ENCODE data around the gene BHLHE23.

BHLHE23 gene

DNA sequence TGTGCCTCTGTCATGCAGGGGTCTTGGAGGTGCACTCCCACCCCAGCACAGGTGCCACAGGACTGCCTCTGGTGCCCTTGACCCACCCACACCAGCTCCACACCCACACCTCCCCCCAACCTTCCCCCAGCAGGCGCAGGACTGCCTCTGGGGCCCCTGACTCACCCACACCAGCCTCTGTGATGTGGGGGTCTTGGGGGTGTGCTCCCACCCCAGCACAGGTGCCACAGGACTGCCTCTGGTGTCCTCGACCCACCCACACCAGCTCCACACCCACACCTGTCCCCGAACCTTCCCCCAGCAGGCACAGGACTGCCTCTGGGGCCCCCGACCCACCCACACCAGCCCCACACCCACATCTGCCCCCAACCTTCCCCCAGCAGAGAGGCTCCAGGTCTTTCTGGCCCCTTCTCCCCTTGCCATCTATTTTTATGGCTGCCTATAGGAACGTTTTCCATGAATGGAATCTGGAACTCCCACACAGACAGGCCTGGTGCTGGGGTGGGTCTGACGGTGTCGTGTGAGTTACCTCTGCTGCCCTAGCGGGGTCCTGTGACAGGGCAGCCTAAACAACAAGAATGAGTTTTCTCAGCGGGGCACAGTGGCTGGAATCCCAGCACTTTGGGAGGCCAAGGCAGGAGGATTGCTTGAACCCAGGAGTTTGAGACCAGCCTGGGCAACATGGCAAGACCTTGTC, 30.8 kb downstream of the BHLHE23 start:
- Histone ChIP-seq H3K4me1 (ENCODE audit: control insufficient read depth, low read depth, low read length) (no peaks in the 10 kb centered on the region), H4K8ac (ENCODE audit: low read depth, low read length) (no peak overlapping the region), H3K9ac (ENCODE audit: low read length) (no peak overlapping the region), H3K79me2 (ENCODE audit: control insufficient read depth, insufficient read depth, low read length) (no peaks in the 10 kb centered on the region), H2BK120ac (ENCODE audit: low read depth, low read length) (no peak overlapping the region), H3K4ac (ENCODE audit: low read depth, low read length) (no peak overlapping the region), H3K18ac (ENCODE audit: low read length) (no peak overlapping the region), H3K4me3 (ENCODE audit: low read length) (no peak overlapping the region), H4K5ac (ENCODE audit: low read length) (no peak overlapping the region), H3K79me1 (ENCODE audit: low read length) (no peaks in the 10 kb centered on the region), H3K27ac (ENCODE audit: low read depth, low read length) (no peak overlapping the region), H3K23ac (ENCODE audit: low read length) (no peak overlapping the region), H2AK5ac (ENCODE audit: low read length) (no peak overlapping the region), H3K36me3 (ENCODE audit: control insufficient read depth, insufficient read depth, low read length) (no peaks in the 10 kb centered on the region), H3K4me2 (ENCODE audit: low read length) (no peak overlapping the region), H3K27me3 (ENCODE audit: insufficient read depth, low read length, poor library complexity) (peaks cover 16% of the 10 kb centered on the region), H2BK15ac (replicated peaks; ENCODE audit: low read depth) (no peak overlapping the region), H2BK5ac (ENCODE audit: low read length) (no peak overlapping the region), H3K56ac (ENCODE audit: low read length) (no peak overlapping the region)
- no peak for DNase-seq
- no CpG with 5 or more reads among the region's 9 CpGs for WGBS (ENCODE audit: extremely low coverage, insufficient coverage, low lambda C conversion rate)

DNA sequence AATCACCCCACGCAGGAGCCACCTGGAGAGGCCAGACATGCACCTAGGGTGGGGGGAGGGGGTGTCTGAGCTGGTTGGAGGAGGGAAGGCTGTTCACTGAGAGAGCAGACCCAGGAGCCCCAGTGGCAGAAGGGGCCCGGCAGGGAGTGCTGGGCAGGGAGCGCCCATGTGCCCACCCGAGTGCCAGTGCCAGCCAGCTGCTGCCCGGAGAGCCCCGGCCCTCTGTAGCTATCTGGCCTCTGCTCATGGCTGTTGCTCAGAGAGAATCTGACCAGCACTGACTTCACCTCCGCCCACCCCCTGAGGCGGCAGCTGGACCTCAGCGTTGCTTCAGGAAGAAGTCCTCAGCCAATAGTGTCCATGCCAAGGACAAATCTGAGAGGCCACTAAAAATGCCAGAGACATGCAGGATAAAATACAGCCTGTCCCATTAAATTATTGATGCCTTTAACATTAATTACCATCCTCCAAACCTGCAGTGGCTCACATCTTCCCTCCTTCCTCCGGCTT, 31.5 kb downstream of the BHLHE23 start:
- Histone ChIP-seq H3K9ac (ENCODE audit: low read length) (no peak overlapping the region), H3K27me3 (ENCODE audit: insufficient read depth, low read length, poor library complexity) (peaks cover 16% of the 10 kb centered on the region), H2AK5ac (ENCODE audit: low read length) (no peak overlapping the region), H3K79me1 (ENCODE audit: low read length) (no peaks in the 10 kb centered on the region), H3K4ac (ENCODE audit: low read depth, low read length) (no peak overlapping the region), H2BK120ac (ENCODE audit: low read depth, low read length) (no peak overlapping the region), H4K8ac (ENCODE audit: low read depth, low read length) (no peak overlapping the region), H3K4me3 (ENCODE audit: low read length) (no peak overlapping the region), H3K4me1 (ENCODE audit: control insufficient read depth, low read depth, low read length) (no peaks in the 10 kb centered on the region), H3K4me2 (ENCODE audit: low read length) (no peak overlapping the region), H2BK15ac (replicated peaks; ENCODE audit: low read depth) (no peak overlapping the region), H4K5ac (ENCODE audit: low read length) (no peak overlapping the region), H3K27ac (ENCODE audit: low read depth, low read length) (no peak overlapping the region), H3K79me2 (ENCODE audit: control insufficient read depth, insufficient read depth, low read length) (no peaks in the 10 kb centered on the region), H3K18ac (ENCODE audit: low read length) (no peak overlapping the region), H3K36me3 (ENCODE audit: control insufficient read depth, insufficient read depth, low read length) (no peaks in the 10 kb centered on the region), H3K56ac (ENCODE audit: low read length) (no peak overlapping the region), H2BK5ac (ENCODE audit: low read length) (no peak overlapping the region), H3K23ac (ENCODE audit: low read length) (no peak overlapping the region)
- WGBS (ENCODE audit: extremely low coverage, insufficient coverage, low lambda C conversion rate): no CpG with 5 or more reads among the region's 10 CpGs
- no peak for DNase-seq

DNA sequence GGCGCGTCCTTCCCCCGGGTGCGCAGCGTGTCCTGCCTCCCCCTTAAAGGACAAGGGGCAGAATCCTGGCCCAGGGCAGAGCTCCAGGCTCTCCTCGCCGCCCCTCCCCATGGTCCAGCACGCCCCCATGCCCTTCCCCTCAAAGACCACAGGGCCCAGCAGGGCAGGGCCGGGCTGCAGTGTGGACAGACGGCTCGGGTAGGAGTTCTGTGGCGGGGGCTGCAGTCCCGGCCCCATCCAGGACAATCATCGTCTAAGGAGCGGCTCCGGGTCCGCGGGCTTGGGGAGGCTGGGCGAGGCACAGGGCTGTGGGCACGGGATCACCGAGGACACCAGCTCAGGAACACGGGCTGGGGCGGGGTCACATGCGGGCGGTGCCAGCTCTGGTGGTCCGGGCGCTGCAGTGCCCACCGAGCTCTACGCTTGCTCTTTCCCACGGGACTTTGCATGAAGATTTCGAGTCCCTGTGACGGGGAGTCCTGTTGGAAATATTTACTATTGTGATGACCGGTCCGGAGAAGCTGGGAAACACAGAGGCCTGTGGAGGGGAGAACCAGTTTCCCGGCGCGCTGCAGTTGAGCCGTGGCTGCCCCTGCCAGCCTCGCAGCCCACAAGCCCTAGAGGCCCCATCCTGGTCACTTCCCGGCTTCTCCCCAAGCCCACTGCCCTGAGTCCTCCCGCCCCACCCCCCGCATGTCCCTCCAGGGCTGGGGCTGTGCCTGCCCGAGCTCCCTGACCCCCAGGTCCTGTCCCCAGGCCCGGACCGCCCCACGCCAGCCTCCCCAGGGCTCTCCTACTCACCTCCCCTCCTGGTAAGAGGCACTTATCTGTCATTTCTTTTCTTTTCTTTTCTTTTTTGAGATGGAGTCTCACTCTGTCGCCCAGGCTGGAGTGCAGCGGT, 33.7 kb downstream of the BHLHE23 start:
- Histone ChIP-seq H3K4ac (ENCODE audit: low read depth, low read length) (no peak overlapping the region), H4K8ac (ENCODE audit: low read depth, low read length) (no peak overlapping the region), H3K56ac (ENCODE audit: low read length) (no peak overlapping the region), H3K4me2 (ENCODE audit: low read length) (peak overlapping the region; percentile 6), H3K79me2 (ENCODE audit: control insufficient read depth, insufficient read depth, low read length) (no peaks in the 10 kb centered on the region), H4K5ac (ENCODE audit: low read length) (no peak overlapping the region), H3K27me3 (ENCODE audit: insufficient read depth, low read length, poor library complexity) (peaks cover 16% of the 10 kb centered on the region), H3K23ac (ENCODE audit: low read length) (no peak overlapping the region), H3K36me3 (ENCODE audit: control insufficient read depth, insufficient read depth, low read length) (no peaks in the 10 kb centered on the region), H3K4me1 (ENCODE audit: control insufficient read depth, low read depth, low read length) (no peaks in the 10 kb centered on the region), H2BK5ac (ENCODE audit: low read length) (no peak overlapping the region), H2AK5ac (ENCODE audit: low read length) (no peak overlapping the region), H2BK15ac (replicated peaks; ENCODE audit: low read depth) (no peak overlapping the region), H2BK120ac (ENCODE audit: low read depth, low read length) (no peak overlapping the region), H3K9ac (ENCODE audit: low read length) (no peak overlapping the region), H3K18ac (ENCODE audit: low read length) (no peak overlapping the region), H3K27ac (ENCODE audit: low read depth, low read length) (no peak overlapping the region), H3K79me1 (ENCODE audit: low read length) (no peaks in the 10 kb centered on the region), H3K4me3 (ENCODE audit: low read length) (no peak overlapping the region)
- WGBS (ENCODE audit: extremely low coverage, insufficient coverage, low lambda C conversion rate): no CpG with 5 or more reads among the region's 48 CpGs
- DNase-seq: no peak

DNA sequence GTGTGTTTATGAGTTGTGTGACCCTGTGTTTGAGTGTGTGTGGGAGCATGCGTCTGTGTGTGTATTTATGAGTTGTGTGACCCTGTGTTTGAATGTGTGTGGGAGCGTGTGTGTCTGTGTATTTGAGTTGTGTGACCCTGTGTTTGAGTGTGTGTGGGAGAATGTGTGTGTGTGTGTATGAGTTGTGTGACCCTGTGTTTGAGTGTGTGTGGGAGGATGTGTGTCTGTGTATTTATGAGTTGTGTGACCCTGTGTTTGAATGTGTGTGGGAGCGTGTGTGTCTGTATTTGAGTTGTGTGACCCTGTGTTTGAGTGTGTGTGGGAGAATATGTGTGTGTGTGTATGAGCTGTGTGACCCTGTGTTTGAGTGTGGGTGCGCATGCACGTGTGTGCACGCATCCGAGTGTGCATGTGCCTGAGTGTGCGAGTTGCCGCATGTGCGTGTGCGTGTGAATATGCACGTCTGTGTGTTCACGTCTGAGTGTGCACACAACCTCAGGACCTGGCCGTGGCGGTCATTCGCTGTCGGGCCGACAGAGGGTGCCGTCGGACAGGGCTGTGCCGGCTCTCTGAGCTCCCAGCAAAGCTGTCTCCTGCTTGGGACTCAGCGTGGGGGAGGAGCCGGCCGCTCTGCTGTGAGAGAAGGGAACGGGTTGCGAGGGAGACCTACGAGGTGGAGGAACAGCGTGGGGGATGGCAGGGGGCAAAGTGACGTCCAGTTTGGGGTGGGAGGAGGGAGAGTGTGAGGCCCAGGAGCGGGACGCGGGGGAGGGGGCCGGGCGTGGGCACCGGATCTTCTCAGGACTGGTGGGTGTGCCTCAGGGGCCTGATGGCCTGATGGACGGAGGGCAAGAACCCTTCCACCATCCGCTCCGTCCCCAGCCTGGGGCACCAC, 34.6 kb downstream of the BHLHE23 start:
- H3K4me3 ChIP-seq (ENCODE audit: low read length): no peak overlapping the region
- H2AK5ac ChIP-seq (ENCODE audit: low read length): no peak overlapping the region
- H3K27ac ChIP-seq (ENCODE audit: low read depth, low read length): no peak overlapping the region
- no peak overlapping the region for H4K5ac ChIP-seq (ENCODE audit: low read length)
- H3K4me2 ChIP-seq (ENCODE audit: low read length): peak overlapping the region; percentile 6
- no peak overlapping the region for H4K8ac ChIP-seq (ENCODE audit: low read depth, low read length)
- H3K23ac ChIP-seq (ENCODE audit: low read length): no peak overlapping the region
- DNase-seq: peak; percentile 86
- H2BK15ac ChIP-seq (replicated peaks; ENCODE audit: low read depth): no peak overlapping the region
- no peak overlapping the region for H2BK120ac ChIP-seq (ENCODE audit: low read depth, low read length)
- no peaks in the 10 kb centered on the region for H3K4me1 ChIP-seq (ENCODE audit: control insufficient read depth, low read depth, low read length)
- peak overlapping the region; percentile 58 for H3K56ac ChIP-seq (ENCODE audit: low read length)
- H3K18ac ChIP-seq (ENCODE audit: low read length): no peak overlapping the region
- no peak overlapping the region for H3K9ac ChIP-seq (ENCODE audit: low read length)
- H2BK5ac ChIP-seq (ENCODE audit: low read length): no peak overlapping the region
- no peaks in the 10 kb centered on the region for H3K79me2 ChIP-seq (ENCODE audit: control insufficient read depth, insufficient read depth, low read length)
- peaks cover 16% of the 10 kb centered on the region for H3K27me3 ChIP-seq (ENCODE audit: insufficient read depth, low read length, poor library complexity)
- WGBS (ENCODE audit: extremely low coverage, insufficient coverage, low lambda C conversion rate): no CpG with 5 or more reads among the region's 38 CpGs
- no peak overlapping the region for H3K4ac ChIP-seq (ENCODE audit: low read depth, low read length)
- no peaks in the 10 kb centered on the region for H3K79me1 ChIP-seq (ENCODE audit: low read length)
- no peaks in the 10 kb centered on the region for H3K36me3 ChIP-seq (ENCODE audit: control insufficient read depth, insufficient read depth, low read length)

DNA sequence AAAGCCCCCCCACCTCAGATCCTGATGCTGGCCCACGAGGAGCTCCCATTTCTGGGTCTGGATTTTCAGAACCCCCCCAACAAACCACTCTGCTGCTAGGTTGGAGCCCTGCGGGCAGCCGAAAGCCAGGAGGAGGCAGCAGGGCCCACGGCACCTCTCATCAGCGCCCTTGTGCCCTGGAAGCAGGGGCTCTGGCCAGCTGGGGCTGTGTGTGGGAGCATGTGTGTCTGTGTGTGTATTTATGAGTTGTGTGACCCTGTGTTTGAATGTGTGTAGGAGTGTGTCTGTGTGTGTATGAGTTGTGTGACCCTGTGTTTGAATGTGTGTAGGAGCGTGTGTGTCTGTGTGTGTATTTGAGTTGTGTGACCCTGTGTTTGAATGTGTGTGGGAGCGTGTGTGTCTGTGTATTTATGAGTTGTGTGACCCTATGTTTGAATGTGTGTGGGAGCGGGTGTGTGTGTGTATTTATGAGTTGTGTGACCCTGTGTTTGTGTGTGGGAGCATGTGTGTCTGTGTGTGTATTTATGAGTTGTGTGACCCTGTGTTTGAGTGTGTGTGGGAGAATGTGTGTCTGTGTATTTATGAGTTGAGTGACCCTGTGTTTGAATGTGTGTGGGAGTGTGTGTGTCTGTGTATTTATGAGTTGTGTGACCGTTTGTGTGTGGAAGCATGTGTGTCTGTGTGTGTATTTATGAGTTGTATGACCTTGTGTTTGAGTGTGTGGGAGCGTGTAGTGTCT, 35.4 kb downstream of the BHLHE23 start:
- H3K79me2 ChIP-seq (ENCODE audit: control insufficient read depth, insufficient read depth, low read length): no peaks in the 10 kb centered on the region
- no peak overlapping the region for H2AK5ac ChIP-seq (ENCODE audit: low read length)
- H3K27ac ChIP-seq (ENCODE audit: low read depth, low read length): no peak overlapping the region
- H2BK5ac ChIP-seq (ENCODE audit: low read length): no peak overlapping the region
- no peak overlapping the region for H2BK120ac ChIP-seq (ENCODE audit: low read depth, low read length)
- no peaks in the 10 kb centered on the region for H3K36me3 ChIP-seq (ENCODE audit: control insufficient read depth, insufficient read depth, low read length)
- no peak for DNase-seq
- no peak overlapping the region for H4K5ac ChIP-seq (ENCODE audit: low read length)
- no peak overlapping the region for H3K4me3 ChIP-seq (ENCODE audit: low read length)
- H2BK15ac ChIP-seq (replicated peaks; ENCODE audit: low read depth): no peak overlapping the region
- no peak overlapping the region for H3K4me2 ChIP-seq (ENCODE audit: low read length)
- H3K56ac ChIP-seq (ENCODE audit: low read length): no peak overlapping the region
- H3K9ac ChIP-seq (ENCODE audit: low read length): no peak overlapping the region
- no peak overlapping the region for H3K4ac ChIP-seq (ENCODE audit: low read depth, low read length)
- 100% methylated on average over 1 of the region's 10 CpGs for WGBS (ENCODE audit: extremely low coverage, insufficient coverage, low lambda C conversion rate)
- H3K23ac ChIP-seq (ENCODE audit: low read length): no peak overlapping the region
- H3K27me3 ChIP-seq (ENCODE audit: insufficient read depth, low read length, poor library complexity): peaks cover 16% of the 10 kb centered on the region
- no peaks in the 10 kb centered on the region for H3K4me1 ChIP-seq (ENCODE audit: control insufficient read depth, low read depth, low read length)
- no peak overlapping the region for H4K8ac ChIP-seq (ENCODE audit: low read depth, low read length)
- no peak overlapping the region for H3K18ac ChIP-seq (ENCODE audit: low read length)
- H3K79me1 ChIP-seq (ENCODE audit: low read length): no peaks in the 10 kb centered on the region

Data from mesendoderm (in vitro differentiated cells).